ENCODE results near the gene MTM1.

GRCh38 chrX:150703695-150703974, 135.2 kb downstream of the MTM1 start:
- TF ChIP-seq EZH2 (IDR thresholded peaks at IDR 0.05; ENCODE audit: low read depth): no peak
- TF ChIP-seq CTCF (conservative IDR thresholded peaks at IDR 0.05): no peak

Data from PC-9 (cell line).